ENCODE measurements around the gene PPP1R15B.

PPP1R15B gene

DNA sequence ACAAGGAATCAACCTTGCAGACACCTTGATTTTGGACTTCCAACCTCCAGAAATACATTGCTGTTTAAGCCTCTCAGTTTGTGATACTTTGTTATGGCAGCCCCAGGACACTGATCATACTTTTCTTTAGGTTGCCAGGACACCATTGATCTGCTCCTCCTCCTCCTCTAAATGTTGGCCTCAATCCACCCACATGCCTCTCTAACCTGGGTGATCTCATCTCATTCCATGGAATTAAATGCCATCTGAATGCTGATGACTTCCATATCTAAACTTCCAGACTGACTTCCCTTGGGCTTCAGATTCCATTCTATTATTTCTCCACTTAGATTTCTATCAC lies 7.4 kb upstream of the PPP1R15B start:
- DNase-seq, result no peak

GRCh38 chr1:204418174-204419063 lies 6.8 kb upstream of the PPP1R15B start:
- no peak for DNase-seq

- no peak for DNase-seq
Observed at GRCh38 chr1:204417074-204417997, 5.7 kb upstream of the PPP1R15B start.

- DNase-seq, result no peak
Observed at GRCh38 chr1:204416589-204417073, 5.0 kb upstream of the PPP1R15B start.

DNA sequence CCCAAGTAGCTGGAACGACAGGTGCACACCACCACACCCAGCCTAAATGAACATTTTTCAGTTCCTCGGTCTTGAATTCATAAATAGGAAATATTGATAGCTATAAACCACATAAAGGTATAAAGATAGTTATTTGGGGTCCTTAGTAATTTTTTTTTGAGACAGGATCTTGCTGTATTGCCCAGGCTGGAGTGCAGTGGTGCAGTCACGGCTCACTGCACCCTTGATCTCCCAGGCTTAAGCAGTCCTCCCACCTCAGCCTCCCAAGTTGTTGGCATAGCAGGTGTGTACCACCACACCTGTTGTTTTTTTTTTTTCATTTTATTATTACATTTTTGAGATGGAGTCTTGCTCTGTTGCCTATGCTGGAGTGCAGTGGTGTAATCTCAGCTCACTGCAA lies 3.7 kb upstream of the PPP1R15B start:
- no peak for DNase-seq

DNA sequence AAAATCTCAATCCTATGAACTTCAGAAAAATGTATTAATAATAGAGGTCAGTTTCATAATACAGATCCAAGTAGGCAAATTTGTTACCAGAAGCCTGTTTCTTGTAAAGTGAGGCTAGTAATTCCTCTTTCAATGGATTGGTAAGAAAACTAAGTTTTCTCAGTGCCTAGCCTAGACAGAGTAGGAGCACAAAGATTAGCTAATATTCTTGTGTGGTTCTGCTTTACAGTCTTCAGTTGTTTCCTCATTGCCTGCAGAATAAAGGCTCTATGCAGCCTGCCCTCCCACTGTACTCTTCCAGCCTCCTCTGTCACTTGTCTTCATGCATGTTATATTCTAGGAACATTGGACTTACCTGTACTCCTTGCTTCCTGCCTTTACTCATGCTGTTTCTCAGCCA lies 2.4 kb upstream of the PPP1R15B start:
- no peak for DNase-seq

DNA sequence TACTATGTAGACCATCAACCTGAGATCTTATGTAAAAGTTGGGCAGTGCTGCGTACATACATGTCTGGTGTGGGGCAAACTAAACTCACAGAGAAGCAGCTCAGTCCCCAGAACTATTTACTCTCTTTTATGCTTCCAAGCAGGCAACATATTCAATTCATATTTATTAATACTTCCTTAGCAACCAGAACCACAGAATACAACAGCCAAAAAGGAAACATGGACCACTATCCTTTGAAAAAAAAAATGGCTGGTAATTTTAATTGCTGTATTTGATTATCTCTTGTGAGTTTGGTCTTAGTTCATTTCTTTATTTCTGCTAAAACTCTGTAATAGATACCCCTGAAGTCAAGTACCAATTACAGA lies 1.5 kb upstream of the PPP1R15B start:
- no peak for DNase-seq

GRCh38 chr1:204410688-204411450 lies 748 bp downstream of the PPP1R15B start:
- DNase-seq, result peak; percentile 39

DNA sequence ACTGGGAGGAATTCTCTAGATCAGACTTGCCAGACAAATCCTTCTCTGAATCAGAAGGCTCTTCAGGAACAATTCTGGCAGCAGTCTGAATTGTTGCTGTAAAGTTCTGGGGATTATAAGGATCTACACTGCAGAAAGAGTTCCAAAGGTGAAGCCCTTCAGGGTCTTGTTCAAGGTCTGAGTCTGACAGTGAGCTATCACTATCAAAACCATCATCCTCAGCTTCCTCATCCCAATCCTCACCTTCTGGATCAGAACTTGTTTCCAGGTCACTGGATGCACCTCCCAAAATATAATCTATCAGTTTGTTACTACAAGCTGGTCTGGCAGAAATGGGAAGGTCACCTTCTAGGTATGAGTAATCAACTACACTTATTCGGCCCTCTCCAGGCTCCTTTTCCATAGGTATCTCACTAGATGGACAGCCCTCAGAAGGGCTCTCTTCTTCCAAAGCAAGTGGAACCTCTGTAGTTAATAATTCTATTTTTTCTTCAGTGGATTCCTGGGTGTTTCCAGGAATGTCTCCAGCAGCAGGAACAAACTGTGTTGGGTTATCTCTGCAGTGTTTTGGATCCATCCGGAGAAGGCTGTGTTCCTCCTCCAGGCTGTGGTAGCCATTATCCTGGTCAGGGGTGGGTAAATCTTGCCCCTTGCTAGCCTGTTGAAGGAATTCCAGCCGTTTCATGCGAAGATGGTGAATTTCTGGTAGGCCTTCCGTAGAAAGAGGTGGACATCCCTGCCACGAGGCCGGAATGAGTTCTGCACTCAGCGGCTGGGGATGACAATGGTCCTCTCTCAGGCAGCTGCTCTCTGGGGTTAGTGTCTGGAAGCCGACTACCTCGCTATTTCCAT lies 1.6 kb downstream of the PPP1R15B start:
- DNase-seq, result no peak

- no peak for DNase-seq
Observed at GRCh38 chr1:204409123-204409522, 2.5 kb downstream of the PPP1R15B start.

- no peak for DNase-seq
Observed at GRCh38 chr1:204408602-204409001, 3.0 kb downstream of the PPP1R15B start.

DNA sequence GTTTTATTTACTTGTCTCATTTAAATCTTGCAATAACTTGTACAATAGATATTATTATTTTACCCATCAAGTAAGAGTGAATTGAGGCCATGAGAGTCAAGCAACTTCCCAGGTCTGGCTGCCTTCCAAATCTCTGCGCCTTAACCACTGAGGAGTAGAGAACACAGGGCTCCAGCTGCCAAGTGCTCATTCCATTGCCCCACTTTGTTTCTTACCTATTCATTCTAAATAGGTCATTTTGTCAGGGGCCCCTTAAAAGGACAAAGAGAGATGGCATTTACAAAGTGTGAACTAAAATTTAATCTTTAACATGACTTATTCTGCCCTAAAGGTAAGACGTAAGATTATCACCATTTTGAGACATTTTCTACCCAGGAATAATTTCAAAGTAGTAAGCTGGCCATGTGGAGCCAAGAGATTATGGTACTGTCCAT lies 3.5 kb downstream of the PPP1R15B start:
- DNase-seq, result peak; percentile 26

- DNase-seq, result no peak
Observed at GRCh38 chr1:204407295-204407971, 4.2 kb downstream of the PPP1R15B start.

GRCh38 chr1:204406621-204407020 lies 5.0 kb downstream of the PPP1R15B start:
- no peak for DNase-seq

GRCh38 chr1:204405988-204406387 lies 5.6 kb downstream of the PPP1R15B start:
- no peak for DNase-seq

GRCh38 chr1:204404629-204405028 lies 7.0 kb downstream of the PPP1R15B start:
- DNase-seq, result no peak

GRCh38 chr1:204402391-204402790 lies 9.2 kb downstream of the PPP1R15B start:
- DNase-seq, result no peak

GRCh38 chr1:204401730-204402129 lies 9.9 kb downstream of the PPP1R15B start:
- DNase-seq, result no peak

GRCh38 chr1:204400882-204401510 lies 10.6 kb downstream of the PPP1R15B start:
- DNase-seq, result no peak

- peak; percentile 93 for DNase-seq
Observed at GRCh38 chr1:204398197-204399125, 13.2 kb downstream of the PPP1R15B start.
